ENCODE results near the gene VAMP1. TPM values are rescaled to one million over a fixed set of nuclear protein-coding genes. Genes with fewer than 3 reads are reported as not detected.

The VAMP1 gene
- total RNA-seq, 4 donors from 2014 or later = 2.1 to 6.6 (median 4.4) TPM

DNA sequence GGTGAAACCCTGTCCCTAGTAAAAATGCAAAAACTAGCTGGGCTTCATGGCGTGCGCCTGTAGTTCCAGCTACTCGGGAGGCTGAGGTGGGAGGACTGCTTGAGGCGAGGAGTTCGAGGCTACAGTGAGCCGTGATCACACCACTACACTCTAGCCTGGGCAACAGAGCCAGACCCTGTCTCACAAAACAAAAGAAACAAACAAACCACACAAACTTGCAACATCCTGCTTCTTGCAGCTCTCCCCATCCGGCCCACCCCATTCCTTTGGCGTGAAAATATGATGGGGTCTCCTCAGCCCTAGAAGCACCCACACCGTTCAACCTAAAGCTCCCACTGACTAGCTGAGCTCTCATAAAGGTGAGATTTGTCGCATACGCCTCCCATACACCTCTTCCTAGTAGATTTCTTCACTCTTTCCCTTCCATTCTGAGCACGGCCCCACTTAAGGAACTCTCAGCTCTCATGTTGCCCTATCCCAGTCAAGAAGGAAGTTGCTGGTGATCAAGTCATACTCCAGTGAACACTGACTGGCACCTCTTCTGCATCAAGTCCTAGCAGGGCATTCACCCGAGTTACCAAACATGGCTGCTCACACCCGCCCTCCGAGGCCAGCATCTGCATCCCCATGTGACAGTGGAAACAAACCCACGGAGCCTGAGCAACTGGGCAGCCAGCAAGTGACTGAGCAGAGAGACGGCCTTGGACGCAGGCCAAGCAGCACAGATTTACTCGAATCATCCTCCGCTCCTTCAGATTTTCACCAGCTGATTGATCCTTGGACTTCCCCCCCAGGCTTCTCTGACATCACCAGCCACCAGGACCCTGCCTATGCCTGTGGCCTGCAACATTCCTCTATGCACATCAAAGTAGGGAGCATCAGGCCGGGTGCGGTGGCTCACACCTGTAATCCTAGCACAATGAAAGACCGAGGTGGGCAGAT lies 44.6 kb downstream of the VAMP1 start:
- WGBS, 2 donors = 79 to 80% methylated on average over 23 of the region's 23 CpGs
- peak in 1 of 2 donors; percentile 82 for DNase-seq (ENCODE audit: low spot score in 2 of 2)
- H3K4me3 ChIP-seq (ENCODE audit: low read depth, poor library complexity, severe bottlenecking) = no peak overlapping the region
- TF ChIP-seq, protein P1, sequence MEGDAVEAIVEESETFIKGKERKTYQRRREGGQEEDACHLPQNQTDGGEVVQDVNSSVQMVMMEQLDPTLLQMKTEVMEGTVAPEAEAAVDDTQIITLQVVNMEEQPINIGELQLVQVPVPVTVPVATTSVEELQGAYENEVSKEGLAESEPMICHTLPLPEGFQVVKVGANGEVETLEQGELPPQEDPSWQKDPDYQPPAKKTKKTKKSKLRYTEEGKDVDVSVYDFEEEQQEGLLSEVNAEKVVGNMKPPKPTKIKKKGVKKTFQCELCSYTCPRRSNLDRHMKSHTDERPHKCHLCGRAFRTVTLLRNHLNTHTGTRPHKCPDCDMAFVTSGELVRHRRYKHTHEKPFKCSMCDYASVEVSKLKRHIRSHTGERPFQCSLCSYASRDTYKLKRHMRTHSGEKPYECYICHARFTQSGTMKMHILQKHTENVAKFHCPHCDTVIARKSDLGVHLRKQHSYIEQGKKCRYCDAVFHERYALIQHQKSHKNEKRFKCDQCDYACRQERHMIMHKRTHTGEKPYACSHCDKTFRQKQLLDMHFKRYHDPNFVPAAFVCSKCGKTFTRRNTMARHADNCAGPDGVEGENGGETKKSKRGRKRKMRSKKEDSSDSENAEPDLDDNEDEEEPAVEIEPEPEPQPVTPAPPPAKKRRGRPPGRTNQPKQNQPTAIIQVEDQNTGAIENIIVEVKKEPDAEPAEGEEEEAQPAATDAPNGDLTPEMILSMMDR (IDR thresholded peaks at IDR 0.05) = no peak
- TF ChIP-seq POLR2A (IDR thresholded peaks at IDR 0.05) = no peak
- intact Hi-C loops (cut with DNase I; ENCODE audit: low total_unique reads) = no loop called here

DNA sequence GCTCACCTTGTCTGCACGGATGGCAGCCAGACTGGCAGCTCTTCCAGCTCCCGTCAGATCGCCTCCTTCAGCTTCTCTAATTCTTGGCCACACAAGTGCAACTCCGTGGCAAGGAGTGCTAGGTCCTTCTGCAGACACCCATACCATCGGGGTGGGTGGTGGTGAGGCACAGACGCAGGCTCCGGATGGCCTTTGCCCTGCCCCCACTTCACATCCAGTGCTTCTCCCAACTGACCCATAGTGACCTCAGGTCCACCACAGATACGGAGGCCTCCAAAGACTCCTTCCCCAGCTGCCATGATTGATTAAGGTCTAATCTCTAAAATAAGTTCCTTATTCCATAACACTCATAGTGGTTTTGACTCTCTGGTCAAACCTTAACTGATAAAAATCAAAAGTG lies 45.6 kb downstream of the VAMP1 start:
- no peak for DNase-seq (ENCODE audit: low spot score in 2 of 2)
- no peak overlapping the region for H3K4me3 ChIP-seq (ENCODE audit: low read depth, poor library complexity, severe bottlenecking)
- TF ChIP-seq, protein P1 (IDR thresholded peaks at IDR 0.05) = no peak
- TF ChIP-seq POLR2A (IDR thresholded peaks at IDR 0.05) = no peak
- 81 to 92% methylated on average over 8 of the region's 8 CpGs for WGBS, 2 donors
- intact Hi-C loops (cut with DNase I; ENCODE audit: low total_unique reads) = loop anchor here (5.0 kb wide), 2 partner anchors 42 to 112 kb away; no protein-coding TSS in a partner anchor

DNA sequence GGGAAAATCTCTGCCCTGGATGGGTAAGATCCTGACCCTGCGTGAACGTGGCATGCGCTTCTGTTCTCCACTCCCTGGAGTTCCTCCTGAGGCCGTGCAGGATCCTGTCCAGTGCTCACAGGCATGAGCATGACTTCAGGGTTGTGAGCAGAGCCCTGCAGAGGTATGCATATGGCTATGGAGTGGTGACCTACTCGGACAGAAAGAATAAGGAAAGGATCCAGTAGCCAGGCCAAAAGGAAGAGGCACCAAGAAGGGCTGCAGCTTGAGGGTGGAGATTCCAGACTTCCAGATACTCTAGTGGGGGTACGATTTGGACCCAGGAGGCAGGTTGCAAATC lies 46.5 kb downstream of the VAMP1 start:
- no peak for DNase-seq (ENCODE audit: low spot score in 2 of 2)
- no peak for TF ChIP-seq POLR2A (IDR thresholded peaks at IDR 0.05)
- TF ChIP-seq, protein P1 (IDR thresholded peaks at IDR 0.05) = no peak
- intact Hi-C loops (cut with DNase I; ENCODE audit: low total_unique reads) = loop anchor here (5.0 kb wide), 2 partner anchors 43 to 113 kb away; no protein-coding TSS in a partner anchor
- no peak overlapping the region for H3K4me3 ChIP-seq (ENCODE audit: low read depth, poor library complexity, severe bottlenecking)
- WGBS, 2 donors = 38 to 39% methylated on average over 6 of the region's 6 CpGs

DNA sequence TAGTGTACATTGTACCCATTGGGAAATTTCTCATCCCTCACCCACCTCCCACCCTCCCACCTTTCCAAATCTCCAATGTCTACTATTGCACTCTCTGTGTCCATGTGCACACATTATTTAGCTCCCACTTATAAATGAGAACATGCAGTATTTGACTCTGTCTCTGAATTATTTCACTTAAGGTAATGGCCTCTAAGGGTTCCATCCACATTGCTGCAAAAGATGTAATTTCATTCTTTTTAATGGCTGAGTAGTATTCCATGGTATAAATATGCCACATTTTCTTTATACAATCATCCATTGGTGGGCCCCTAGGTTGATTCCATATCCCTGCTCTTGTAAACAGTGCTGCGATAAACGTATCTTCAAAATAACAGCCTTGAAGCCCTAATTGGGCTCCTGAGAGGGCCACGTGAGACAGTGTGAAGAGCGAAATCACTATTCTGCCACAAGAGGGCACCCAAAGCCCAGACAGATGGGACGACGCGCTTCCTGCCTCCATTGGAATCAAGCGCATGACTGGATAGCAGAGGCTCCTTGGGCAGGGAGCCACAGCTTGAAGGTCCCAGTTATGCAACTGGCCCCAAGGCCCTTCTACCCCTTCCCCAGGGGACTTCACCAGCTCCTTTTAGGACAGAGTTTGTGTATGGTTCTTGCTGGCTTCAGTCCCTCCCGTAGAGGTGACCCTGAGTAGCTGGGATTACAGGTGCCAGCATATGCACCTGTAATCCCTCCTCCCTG lies 47.0 kb downstream of the VAMP1 start:
- 3 to 6% methylated on average over 9 of the region's 9 CpGs for WGBS, 2 donors
- DNase-seq (ENCODE audit: low spot score in 2 of 2) = peak; percentile 87 to 96
- no peak overlapping the region for H3K4me3 ChIP-seq (ENCODE audit: low read depth, poor library complexity, severe bottlenecking)
- TF ChIP-seq, protein P1 (IDR thresholded peaks at IDR 0.05) = peak in 1 of 3 donors; percentile 56
- no peak for TF ChIP-seq POLR2A (IDR thresholded peaks at IDR 0.05)
- intact Hi-C loops (cut with DNase I; ENCODE audit: low total_unique reads) = loop anchor here (5.0 kb wide), 2 partner anchors 44 to 114 kb away; no protein-coding TSS in a partner anchor

DNA sequence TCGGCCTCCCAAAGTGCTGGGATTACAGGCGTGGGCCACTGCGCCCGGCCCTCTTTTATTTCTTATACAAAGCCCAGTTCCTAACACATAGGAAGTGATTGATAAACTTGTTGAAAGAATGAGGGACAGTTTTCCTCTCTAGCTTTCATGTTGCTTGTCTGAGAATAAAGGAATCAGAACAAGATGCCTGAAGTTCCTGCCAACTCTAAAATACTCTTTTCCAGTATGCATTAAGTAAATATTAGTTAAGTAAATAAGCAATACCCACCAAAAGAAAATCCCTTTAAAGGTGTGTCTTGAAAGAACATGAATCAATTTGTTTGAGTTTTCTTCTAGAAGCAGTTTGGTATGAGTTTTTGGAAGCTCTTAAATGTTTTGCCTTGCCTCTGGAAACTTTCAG lies 50.1 kb downstream of the VAMP1 start:
- WGBS, 2 donors = 58 to 74% methylated on average over 4 of the region's 4 CpGs
- TF ChIP-seq, protein P1 (IDR thresholded peaks at IDR 0.05) = no peak
- TF ChIP-seq POLR2A (IDR thresholded peaks at IDR 0.05) = no peak
- no peak for DNase-seq (ENCODE audit: low spot score in 2 of 2)
- no peak overlapping the region for H3K4me3 ChIP-seq (ENCODE audit: low read depth, poor library complexity, severe bottlenecking)
- intact Hi-C loops (cut with DNase I; ENCODE audit: low total_unique reads) = loop anchor here (5.0 kb wide), 2 partner anchors 47 to 117 kb away; no protein-coding TSS in a partner anchor

All from lower leg skin (tissue), 4 donors.